BE2C (cell line): ENCODE results near the gene ADAMTS3.

ENCODE experiments used
- DNase-seq: peaks from one replicate; pipeline ENCODE4 v3.0.0-alpha.2; 2020
- H3K27me3 ChIP-seq: fragments of 250-450 bp; sonication (Bioruptor Pico); 2 replicates; pipeline ENCODE4 v1.5.1; 2020; ENCODE audit warnings: mild to moderate bottlenecking
- H3K36me3 ChIP-seq: fragments of 250-450 bp; sonication (Bioruptor Pico); 2 replicates; pipeline ENCODE4 v1.5.1; 2020; ENCODE audit warnings: mild to moderate bottlenecking
- H3K4me1 ChIP-seq: fragments of 250-450 bp; sonication (Bioruptor Pico); 2 replicates; pipeline ENCODE4 v1.5.1; 2020
- H3K4me3 ChIP-seq: 2 replicates; pipeline ENCODE4 v1.5.1; 2011; ENCODE audit warnings: low read depth, low read length
- H3K9me3 ChIP-seq: fragments of 250-450 bp; sonication (Bioruptor Pico); 2 replicates; pipeline ENCODE4 v1.5.1; 2020
- TF ChIP-seq, protein P1 (sequence below): IDR thresholded peaks from 2 replicates; pipeline ENCODE4 v1.5.1; 2012; ENCODE audit warnings: mild to moderate bottlenecking, low read depth, low read length

ADAMTS3 gene

DNA sequence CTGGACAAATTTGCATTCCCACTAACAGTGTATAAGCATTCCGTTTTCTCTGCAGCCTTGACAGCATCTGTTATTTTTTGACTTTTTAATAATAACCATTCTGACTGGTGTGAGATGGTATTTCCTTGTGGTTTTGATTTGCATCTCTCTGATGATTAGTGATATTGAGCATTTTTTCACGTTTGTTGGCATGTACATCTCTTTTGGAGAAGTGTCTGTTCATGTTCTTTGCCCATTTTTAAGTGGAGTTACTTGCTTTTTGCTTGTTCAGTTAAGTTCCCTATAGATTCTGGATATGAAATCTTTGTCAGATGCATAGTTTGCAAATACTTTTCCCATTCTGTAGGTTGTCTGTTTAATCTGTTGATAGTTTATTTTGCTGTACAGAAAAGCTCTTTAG lies 68.8 kb downstream of the ADAMTS3 start:
- H3K9me3 ChIP-seq, result no peaks in the 10 kb centered on the region
- no peaks in the 10 kb centered on the region for H3K27me3 ChIP-seq
- H3K36me3 ChIP-seq, result 0 out of 2 replicates have a peak, but pooled peaks cover 4% of the 10 kb centered on the region
- H3K4me3 ChIP-seq, result no peak overlapping the region
- H3K4me1 ChIP-seq, result no peaks in the 10 kb centered on the region
- no peak for DNase-seq
- TF ChIP-seq, protein P1, sequence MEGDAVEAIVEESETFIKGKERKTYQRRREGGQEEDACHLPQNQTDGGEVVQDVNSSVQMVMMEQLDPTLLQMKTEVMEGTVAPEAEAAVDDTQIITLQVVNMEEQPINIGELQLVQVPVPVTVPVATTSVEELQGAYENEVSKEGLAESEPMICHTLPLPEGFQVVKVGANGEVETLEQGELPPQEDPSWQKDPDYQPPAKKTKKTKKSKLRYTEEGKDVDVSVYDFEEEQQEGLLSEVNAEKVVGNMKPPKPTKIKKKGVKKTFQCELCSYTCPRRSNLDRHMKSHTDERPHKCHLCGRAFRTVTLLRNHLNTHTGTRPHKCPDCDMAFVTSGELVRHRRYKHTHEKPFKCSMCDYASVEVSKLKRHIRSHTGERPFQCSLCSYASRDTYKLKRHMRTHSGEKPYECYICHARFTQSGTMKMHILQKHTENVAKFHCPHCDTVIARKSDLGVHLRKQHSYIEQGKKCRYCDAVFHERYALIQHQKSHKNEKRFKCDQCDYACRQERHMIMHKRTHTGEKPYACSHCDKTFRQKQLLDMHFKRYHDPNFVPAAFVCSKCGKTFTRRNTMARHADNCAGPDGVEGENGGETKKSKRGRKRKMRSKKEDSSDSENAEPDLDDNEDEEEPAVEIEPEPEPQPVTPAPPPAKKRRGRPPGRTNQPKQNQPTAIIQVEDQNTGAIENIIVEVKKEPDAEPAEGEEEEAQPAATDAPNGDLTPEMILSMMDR, result no peak

DNA sequence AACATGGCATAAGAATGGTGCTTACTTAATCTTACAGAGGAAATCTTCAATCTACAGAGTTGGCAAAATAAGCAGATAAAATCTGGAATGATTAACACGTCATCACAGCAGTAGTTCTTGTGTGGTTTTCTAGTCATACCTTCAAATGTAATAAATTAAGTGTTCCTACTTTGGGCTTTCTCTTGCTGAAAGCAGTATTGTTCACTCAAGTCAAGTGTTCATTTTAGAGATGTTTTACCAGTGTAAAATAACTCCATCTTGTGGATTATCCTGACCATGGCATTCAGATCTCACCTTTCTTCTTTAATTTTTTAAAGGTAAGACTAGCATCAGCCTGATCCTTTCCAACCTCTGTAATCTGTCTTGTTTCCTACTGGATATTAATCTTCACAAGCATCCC lies 72.9 kb downstream of the ADAMTS3 start:
- TF ChIP-seq, protein P1, result peak; percentile 41
- Histone ChIP-seq H3K27me3 (no peaks in the 10 kb centered on the region), H3K4me1 (no peaks in the 10 kb centered on the region), H3K4me3 (no peak overlapping the region), H3K9me3 (no peaks in the 10 kb centered on the region; the same call in 1 of the 2 replicates), H3K36me3 (peaks cover 6% of the 10 kb centered on the region; the same call in 1 of the 2 replicates)
- no peak for DNase-seq

DNA sequence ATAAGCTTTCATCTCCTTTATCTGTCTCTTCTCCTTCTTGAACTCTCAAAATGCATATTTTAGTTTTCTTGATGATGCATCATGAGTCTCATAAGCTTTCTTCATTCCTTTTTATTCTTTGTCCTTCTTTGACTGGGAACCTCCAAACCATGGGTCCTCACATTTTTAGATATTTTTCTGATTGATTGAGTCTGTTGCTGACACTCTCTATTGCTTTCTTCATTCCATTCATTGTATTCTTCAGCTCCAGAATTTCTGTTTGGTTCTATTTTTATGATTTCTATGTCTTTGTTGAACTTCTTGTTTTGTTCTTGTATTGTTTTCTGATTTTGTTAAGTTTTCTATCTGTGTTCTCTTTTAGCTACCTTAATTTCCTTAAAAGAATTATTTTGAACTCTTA lies 74.9 kb downstream of the ADAMTS3 start:
- no peaks in the 10 kb centered on the region for H3K27me3 ChIP-seq
- peaks cover 5% of the 10 kb centered on the region for H3K4me1 ChIP-seq
- no peak for DNase-seq
- TF ChIP-seq, protein P1, result no peak
- peaks cover 6% of the 10 kb centered on the region; the same call in 1 of the 2 replicates for H3K36me3 ChIP-seq
- no peaks in the 10 kb centered on the region; the same call in 1 of the 2 replicates for H3K9me3 ChIP-seq
- no peak overlapping the region for H3K4me3 ChIP-seq

DNA sequence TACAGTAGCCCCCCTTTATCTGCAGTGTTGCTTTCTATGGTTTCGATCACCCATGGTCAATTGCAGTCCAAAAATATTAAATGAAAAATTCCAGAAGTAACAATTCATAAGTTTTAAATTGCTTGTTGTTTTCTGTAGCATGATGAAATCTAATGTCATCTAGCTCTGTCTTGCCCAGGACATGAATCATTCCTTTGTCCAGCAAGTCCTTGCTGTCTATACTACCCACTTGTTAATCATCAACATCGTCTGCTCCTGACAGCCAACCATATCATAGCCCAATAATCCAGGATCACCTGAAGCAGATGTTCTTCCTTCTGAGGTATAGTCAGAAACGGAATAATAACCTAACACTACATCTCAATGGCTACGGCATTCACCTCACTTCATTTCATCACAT lies 79.8 kb downstream of the ADAMTS3 start:
- Histone ChIP-seq H3K9me3 (no peaks in the 10 kb centered on the region), H3K4me1 (peaks cover 5% of the 10 kb centered on the region), H3K36me3 (no peaks in the 10 kb centered on the region; the same call in 1 of the 2 replicates), H3K27me3 (no peaks in the 10 kb centered on the region), H3K4me3 (no peak overlapping the region)
- no peak for DNase-seq
- TF ChIP-seq, protein P1, result no peak

DNA sequence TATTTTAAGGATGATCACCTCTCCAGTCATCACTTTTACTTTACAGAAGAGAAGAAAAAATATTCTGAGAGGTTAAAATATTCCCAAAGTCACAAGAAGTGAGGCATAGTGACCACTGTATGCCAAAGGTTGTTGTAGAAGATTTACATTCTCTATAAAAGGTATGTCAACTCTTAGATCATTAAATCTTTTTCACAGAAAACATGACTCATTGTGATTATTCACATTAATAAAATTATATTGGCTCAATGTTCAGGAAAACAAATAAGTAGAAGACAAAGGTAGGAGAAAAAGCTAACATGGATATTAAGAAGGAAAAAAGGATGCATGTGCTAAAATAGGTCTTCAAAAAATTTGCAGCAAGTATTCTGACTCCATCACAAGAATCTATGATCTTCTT lies 82.0 kb downstream of the ADAMTS3 start:
- H3K4me1 ChIP-seq, result peaks cover 5% of the 10 kb centered on the region
- TF ChIP-seq, protein P1, result no peak
- no peak overlapping the region for H3K4me3 ChIP-seq
- DNase-seq, result no peak
- H3K27me3 ChIP-seq, result no peaks in the 10 kb centered on the region
- H3K9me3 ChIP-seq, result no peaks in the 10 kb centered on the region
- H3K36me3 ChIP-seq, result no peaks in the 10 kb centered on the region; the same call in 1 of the 2 replicates

DNA sequence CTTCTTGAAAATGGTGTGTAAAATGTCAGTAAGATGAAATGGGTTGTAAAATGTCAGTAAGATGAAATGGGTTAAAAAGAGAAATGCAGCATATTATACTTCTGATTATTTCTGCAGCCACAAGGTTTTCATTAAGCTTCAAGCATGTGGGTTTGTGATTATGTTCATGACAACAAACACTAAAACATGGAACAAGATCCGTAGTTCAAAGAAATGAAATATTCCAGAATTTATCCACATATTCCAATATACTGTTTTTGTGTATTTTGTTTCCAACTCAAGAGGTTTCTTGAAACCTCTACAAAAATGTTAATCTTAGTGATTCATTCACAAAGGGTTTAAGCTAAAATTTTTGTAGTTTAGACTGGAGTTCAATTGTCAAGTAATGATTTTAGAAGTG lies 84.0 kb downstream of the ADAMTS3 start:
- Histone ChIP-seq H3K36me3 (no peaks in the 10 kb centered on the region; the same call in 1 of the 2 replicates), H3K9me3 (no peaks in the 10 kb centered on the region), H3K4me3 (no peak overlapping the region), H3K27me3 (no peaks in the 10 kb centered on the region), H3K4me1 (no peaks in the 10 kb centered on the region; the same call in 1 of the 2 replicates)
- no peak for DNase-seq
- TF ChIP-seq, protein P1, result no peak
